Keratinocyte (primary cell): ENCODE measurements around the gene NTRK1.

ENCODE experiments used
- CTCF ChIP-seq, 3 experiments: IDR thresholded peaks in 1 of 3; conservative IDR thresholded peaks in 1 of 3; optimal IDR thresholded peaks in 1 of 3; 2 replicates in 2 of 3; 3 replicates in 1 of 3; pipeline versions ENCODE3 to v1.5.1; 2011; ENCODE audit warnings: low read length in 3 of 3, mild to moderate bottlenecking in 3 of 3, moderate library complexity in 2 of 3, control low read depth in 1 of 3, inconsistent platforms in 1 of 3; ENCODE audit not compliant: insufficient read depth in 2 of 3; ENCODE audit errors: extremely low read depth in 1 of 3
- EZH2 ChIP-seq: IDR thresholded peaks from one replicate; pipeline ENCODE4 v1.6.1; 2012; ENCODE audit warnings: inconsistent platforms, mild to moderate bottlenecking, low read length, moderate library complexity

- no peak for TF ChIP-seq CTCF (optimal IDR thresholded peaks at IDR 0.05 in 1 of 3, IDR thresholded peaks at IDR 0.05 in 1 of 3, conservative IDR thresholded peaks at IDR 0.05 in 1 of 3; ENCODE audit: extremely low read depth in 1 of 3, insufficient read depth in 2 of 3, low read length in 3 of 3)
- TF ChIP-seq EZH2: no peak
Observed at GRCh38 chr1:156875341-156875615, 14.6 kb downstream of the NTRK1 start.
